ENCODE measurements around the gene PCMTD2.

Gene PCMTD2

DNA sequence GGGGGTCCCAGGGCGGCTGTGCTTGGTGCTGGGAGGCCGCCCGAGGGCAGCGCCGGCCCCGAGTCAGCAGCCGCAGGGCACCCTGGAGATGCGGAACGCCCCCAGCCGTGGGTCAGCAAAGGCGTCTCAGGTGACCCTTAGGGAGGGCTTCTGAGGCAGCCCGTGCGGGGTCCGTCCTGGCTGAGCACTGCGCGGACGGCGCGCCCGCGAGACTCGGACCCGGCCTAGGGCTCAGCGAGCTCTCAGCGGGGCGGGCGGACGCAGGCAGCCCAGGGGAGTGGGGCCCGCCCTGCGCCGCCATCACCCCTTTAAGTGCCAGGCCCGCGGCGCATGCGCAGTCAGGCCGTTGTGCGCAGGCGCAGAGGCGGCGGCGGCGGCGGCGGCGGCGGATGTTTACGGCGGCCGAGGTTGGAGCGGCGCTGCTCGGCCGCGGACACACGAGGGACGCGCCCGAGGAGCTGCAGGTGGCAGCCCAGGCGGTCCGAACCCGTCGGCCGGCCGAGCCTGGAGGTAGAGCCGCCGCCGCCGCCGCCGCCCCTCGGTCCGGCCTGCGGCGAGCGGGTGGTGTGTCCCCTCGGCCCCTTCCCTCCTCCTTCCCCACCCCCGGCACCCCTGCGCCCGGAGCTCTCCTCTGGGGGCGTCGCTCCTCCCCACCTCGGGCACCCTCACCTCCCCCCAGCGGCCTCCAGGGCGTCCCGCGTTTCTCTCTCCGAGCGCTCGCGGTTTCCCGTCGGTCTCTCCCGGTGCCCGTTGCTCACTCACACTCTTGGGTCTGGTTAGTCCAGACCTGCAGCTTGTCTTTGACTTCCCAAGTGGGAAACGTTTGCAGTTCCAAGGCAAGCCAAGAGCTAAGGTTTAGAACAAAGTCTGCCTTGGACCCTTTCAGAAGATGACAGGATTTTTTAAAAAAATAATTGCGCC lies at the start of gene PCMTD2:
PCMTD2 (plus strand) TSS at position 388 of the 921 bp plus-strand sequence. CDS start 4,218 bp downstream, outside the sequence.
- DNase-seq (ENCODE audit: low read depth), result peak; percentile 15
- TF ChIP-seq, protein P1, sequence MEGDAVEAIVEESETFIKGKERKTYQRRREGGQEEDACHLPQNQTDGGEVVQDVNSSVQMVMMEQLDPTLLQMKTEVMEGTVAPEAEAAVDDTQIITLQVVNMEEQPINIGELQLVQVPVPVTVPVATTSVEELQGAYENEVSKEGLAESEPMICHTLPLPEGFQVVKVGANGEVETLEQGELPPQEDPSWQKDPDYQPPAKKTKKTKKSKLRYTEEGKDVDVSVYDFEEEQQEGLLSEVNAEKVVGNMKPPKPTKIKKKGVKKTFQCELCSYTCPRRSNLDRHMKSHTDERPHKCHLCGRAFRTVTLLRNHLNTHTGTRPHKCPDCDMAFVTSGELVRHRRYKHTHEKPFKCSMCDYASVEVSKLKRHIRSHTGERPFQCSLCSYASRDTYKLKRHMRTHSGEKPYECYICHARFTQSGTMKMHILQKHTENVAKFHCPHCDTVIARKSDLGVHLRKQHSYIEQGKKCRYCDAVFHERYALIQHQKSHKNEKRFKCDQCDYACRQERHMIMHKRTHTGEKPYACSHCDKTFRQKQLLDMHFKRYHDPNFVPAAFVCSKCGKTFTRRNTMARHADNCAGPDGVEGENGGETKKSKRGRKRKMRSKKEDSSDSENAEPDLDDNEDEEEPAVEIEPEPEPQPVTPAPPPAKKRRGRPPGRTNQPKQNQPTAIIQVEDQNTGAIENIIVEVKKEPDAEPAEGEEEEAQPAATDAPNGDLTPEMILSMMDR (IDR thresholded peaks at IDR 0.05; ENCODE audit: low read depth, low read length, missing control alignments), result no peak
- in situ Hi-C loops (cut with HindIII; ENCODE audit: low sequenced_read_pairs), result no loop called here
- peak within 1 kb of the TSS; percentile 84 for H3K4me3 ChIP-seq (ENCODE audit: low read depth, low read length)

DNA sequence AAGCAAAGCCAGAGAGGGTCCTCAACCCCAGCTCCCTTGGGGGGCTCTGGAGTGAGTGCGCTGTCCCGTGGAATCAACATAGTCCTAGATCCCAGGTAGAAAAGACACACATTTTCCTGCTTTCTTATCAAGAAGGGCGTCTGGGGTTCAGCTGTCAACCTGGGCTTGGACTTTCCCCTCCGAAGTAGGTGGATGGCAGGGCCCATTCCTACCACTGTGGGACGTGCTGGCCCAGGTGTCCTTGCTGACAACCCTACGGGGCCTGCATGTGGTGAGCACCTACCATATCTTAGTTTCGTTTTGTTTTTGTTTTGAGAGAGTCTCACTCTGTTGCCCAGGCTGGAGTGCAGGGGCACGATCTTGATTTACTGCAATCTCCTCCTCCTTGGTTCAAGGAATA lies 48.9 kb upstream of the PCMTD2 start:
- TF ChIP-seq, protein P1 (IDR thresholded peaks at IDR 0.05; ENCODE audit: low read depth, low read length, missing control alignments), result no peak
- DNase-seq (ENCODE audit: low read depth), result no peak
- no peak overlapping the region for H3K4me3 ChIP-seq (ENCODE audit: low read depth, low read length)
- in situ Hi-C loops (cut with HindIII; ENCODE audit: low sequenced_read_pairs), result no loop called here

DNA sequence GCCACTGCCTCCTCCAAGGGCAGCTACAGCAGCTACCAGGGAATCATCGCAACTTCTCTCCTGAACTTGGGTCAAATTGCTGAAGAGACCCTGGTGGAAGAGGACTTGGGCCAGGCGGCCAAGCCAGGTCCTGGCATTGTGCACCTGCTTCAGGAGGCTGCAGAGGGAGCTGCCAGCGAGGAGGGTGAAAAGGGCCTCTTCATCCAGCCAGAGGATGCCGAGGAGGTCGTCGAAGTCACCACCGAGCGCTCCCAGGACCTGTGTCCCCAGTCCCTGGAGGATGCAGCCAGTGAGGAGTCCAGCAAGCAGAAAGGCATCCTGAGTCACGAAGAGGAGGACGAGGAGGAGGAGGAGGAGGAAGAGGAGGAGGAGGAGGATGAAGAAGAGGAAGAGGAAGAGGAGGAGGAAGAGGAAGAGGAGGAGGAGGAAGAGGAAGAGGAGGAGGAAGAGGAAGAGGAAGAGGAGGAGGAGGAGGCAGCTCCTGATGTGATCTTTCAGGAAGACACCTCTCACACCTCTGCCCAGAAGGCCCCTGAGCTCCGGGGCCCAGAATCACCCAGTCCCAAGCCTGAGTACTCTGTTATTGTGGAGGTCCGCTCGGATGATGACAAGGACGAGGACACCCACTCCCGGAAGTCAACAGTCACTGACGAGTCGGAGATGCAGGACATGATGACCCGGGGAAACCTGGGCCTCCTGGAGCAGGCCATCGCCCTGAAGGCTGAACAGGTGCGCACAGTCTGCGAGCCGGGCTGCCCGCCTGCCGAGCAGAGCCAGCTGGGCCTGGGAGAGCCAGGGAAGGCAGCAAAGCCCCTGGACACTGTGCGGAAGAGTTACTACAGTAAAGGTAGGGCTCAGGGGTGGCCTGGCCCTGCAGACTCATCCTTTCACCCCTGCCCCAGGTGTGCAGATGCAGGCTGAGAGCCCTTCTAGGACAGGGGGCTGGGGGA lies 47.6 kb upstream of the PCMTD2 start:
- TF ChIP-seq, protein P1 (IDR thresholded peaks at IDR 0.05; ENCODE audit: low read depth, low read length, missing control alignments), result no peak
- DNase-seq (ENCODE audit: low read depth), result no peak
- in situ Hi-C loops (cut with HindIII; ENCODE audit: low sequenced_read_pairs), result no loop called here
- H3K4me3 ChIP-seq (ENCODE audit: low read depth, low read length), result no peak overlapping the region

DNA sequence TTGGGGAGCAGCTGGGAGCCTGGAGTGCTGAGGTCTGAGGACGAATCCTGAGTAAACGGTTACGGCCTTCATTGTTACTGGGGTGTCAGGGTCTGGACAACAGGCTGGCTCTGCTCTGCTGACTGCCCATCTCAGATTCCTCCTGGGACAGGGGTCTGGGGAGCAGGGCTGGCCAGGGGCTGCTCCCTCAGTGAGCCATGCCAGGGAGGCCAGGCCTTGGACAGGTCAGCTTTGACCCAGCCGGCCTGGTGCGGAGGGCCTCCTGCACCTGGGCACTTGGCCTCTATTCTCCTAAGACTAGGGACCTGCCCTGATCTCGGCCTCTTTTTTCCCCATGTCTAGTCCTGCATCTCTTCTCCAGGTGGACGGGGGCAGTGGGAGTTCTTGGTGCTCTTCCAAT lies 46.4 kb upstream of the PCMTD2 start:
- no peak for DNase-seq (ENCODE audit: low read depth)
- in situ Hi-C loops (cut with HindIII; ENCODE audit: low sequenced_read_pairs), result no loop called here
- TF ChIP-seq, protein P1 (IDR thresholded peaks at IDR 0.05; ENCODE audit: low read depth, low read length, missing control alignments), result no peak
- no peak overlapping the region for H3K4me3 ChIP-seq (ENCODE audit: low read depth, low read length)

DNA sequence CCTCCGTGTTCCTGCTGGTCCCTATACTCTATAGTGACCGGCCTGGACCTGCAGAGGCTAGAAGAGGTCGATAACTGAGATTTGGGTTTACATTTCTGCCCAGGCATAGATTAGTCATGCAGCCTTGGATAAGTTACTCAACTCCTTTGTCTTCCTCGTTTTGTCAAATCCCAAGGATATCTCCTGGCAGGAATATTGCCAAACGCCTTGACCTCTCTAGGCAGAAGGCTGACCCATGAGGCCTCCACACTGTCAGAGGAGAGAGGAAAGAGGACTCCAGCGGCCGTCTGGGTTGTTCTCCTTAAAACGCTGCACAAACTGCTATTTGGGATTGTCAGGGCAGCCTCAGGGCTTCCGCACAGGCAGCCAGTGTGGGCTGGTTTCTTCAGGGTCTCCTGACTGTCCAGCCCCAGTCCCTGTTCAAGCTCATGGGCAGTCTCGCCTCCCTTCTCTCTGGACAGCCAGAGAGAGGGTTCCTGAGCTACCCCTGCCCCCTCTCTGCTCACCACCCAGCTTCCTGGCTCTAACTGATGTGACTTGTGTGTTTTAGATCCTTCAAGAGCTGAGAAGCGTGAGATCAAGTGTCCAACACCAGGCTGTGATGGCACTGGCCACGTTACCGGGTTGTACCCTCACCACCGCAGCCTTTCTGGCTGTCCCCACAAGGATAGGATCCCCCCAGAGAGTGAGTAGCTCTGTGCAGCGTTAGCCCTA lies 44.7 kb upstream of the PCMTD2 start:
- in situ Hi-C loops (cut with HindIII; ENCODE audit: low sequenced_read_pairs), result no loop called here
- no peak overlapping the region for H3K4me3 ChIP-seq (ENCODE audit: low read depth, low read length)
- TF ChIP-seq, protein P1 (IDR thresholded peaks at IDR 0.05; ENCODE audit: low read depth, low read length, missing control alignments), result no peak
- no peak for DNase-seq (ENCODE audit: low read depth)
